HepG2 (cell line): ENCODE results near the gene USB1. TPM values are rescaled to one million over a fixed set of nuclear protein-coding genes. Genes with fewer than 3 reads are reported as not detected.

ENCODE experiments used
- ATAC-seq: fragments of 200-7000 bp; cut with Tn5 transposase; 3 replicates; pipeline ENCODE4 v1.9.1; 2020; ENCODE audit warnings: mild to moderate bottlenecking, moderate library complexity
- BruUV-seq: library from RNA; stranded (reverse); fragments of 400-500 nt; replicated peaks from 2 replicates; lab custom pipeline; 2021; lab: Mats Ljungman, UMichigan
- CTCF ChIA-PET: fragments of 300-600 bp; formaldehyde crosslinking; extraction: SDS; loops from one replicate; lab custom pipeline; 2021; ENCODE audit warnings: low total read pairs, inconsistent platforms, low intra/inter-chr PET ratio; lab: Yijun Ruan, JAX
- POLR2A ChIA-PET: fragments of 350-600 bp; sonication (Branson Sonifier 250); formaldehyde crosslinking; loops from one replicate; lab custom pipeline; 2020; ENCODE audit warnings: antibody characterized with exemption, inconsistent platforms; lab: Yijun Ruan, JAX
- DNase-seq: peaks from one replicate; pipeline ENCODE4 v3.0.0-alpha.2; 2015; ENCODE audit warnings: low spot score
- FAIRE-seq: peaks from 3 replicates; lab custom pipeline; 2011; peaks lifted over from hg19 to GRCh38; lab: Jason Lieb, UNC
- H2AFZ ChIP-seq: one replicate; pipeline ENCODE4 v1.6.1; 2011; ENCODE audit warnings: low read length, inconsistent platforms
- H3K27ac ChIP-seq: fragments of 300-600 bp; 3 replicates; pipeline ENCODE4 v1.8.0; 2011; ENCODE audit warnings: mixed run types, mild to moderate bottlenecking, mixed read lengths, low read length, inconsistent platforms; ENCODE audit not compliant: insufficient read depth; ENCODE audit errors: extremely low read length
- H3K27me3 ChIP-seq, 2 experiments: fragments of 200-600 bp in 1 of 2; 2 replicates in 1 of 2; 3 replicates in 1 of 2; pipeline versions ENCODE4 v1.6.0 to v1.8.0; 2011; ENCODE audit warnings: low read length in 2 of 2, mild to moderate bottlenecking in 2 of 2, moderate library complexity in 2 of 2, inconsistent platforms in 1 of 2; ENCODE audit not compliant: insufficient read depth in 2 of 2, control insufficient read depth in 1 of 2
- H3K36me3 ChIP-seq, 2 experiments: fragments of 200-600 bp in 1 of 2; replicated peaks in 1 of 2; 2 replicates in 1 of 2; 3 replicates in 1 of 2; pipeline versions ENCODE4 v1.5.1 to v1.8.0; 2011; ENCODE audit warnings: low read length in 2 of 2, inconsistent platforms in 1 of 2; ENCODE audit not compliant: insufficient read depth in 2 of 2, control insufficient read depth in 1 of 2
- H3K4me1 ChIP-seq: 2 replicates; pipeline ENCODE4 v1.5.1; 2012; ENCODE audit warnings: low read length, inconsistent platforms; ENCODE audit not compliant: insufficient read depth
- H3K4me2 ChIP-seq: 2 replicates; pipeline ENCODE4 v1.6.0; 2011; ENCODE audit warnings: low read depth, low read length, inconsistent platforms
- H3K4me3 ChIP-seq, 3 experiments: fragments of 200-600 bp in 1 of 3; sonication (generic), shearing (Covaris generic) in 1 of 3; replicated peaks in 1 of 3; 2 replicates each; pipeline ENCODE4 v1.5.1; 2011 to 2016; ENCODE audit warnings: low read length in 3 of 3, inconsistent platforms in 2 of 3, low read depth in 2 of 3, mild to moderate bottlenecking in 2 of 3, control low read depth in 1 of 3, mixed read lengths in 1 of 3; ENCODE audit not compliant: insufficient read depth in 1 of 3
- H3K79me2 ChIP-seq: one replicate; pipeline ENCODE4 v1.6.1; 2011; ENCODE audit warnings: low read length, inconsistent platforms; ENCODE audit not compliant: insufficient read depth
- H3K9ac ChIP-seq: 2 replicates; pipeline ENCODE4 v1.6.0; 2011; ENCODE audit warnings: mild to moderate bottlenecking, low read depth, low read length, inconsistent platforms; ENCODE audit not compliant: insufficient read depth
- H3K9me3 ChIP-seq: 2 replicates; pipeline ENCODE4 v1.5.1; 2012; ENCODE audit warnings: mild to moderate bottlenecking, low read length
- H4K20me1 ChIP-seq: 2 replicates; pipeline ENCODE4 v1.6.0; 2011; ENCODE audit warnings: inconsistent platforms, mild to moderate bottlenecking, low read length, moderate library complexity; ENCODE audit not compliant: insufficient read depth
- AKNA ChIP-seq: sonication (generic); formaldehyde crosslinking; IDR thresholded peaks from 2 replicates; pipeline ENCODE4 v1.4.0; 2020; ENCODE audit warnings: missing genetic modification reagents, borderline replicate concordance
- CBX5 ChIP-seq: sonication (generic); formaldehyde crosslinking; IDR thresholded peaks from 2 replicates; pipeline ENCODE4 v1.4.0; 2020; ENCODE audit warnings: missing genetic modification reagents, borderline replicate concordance
- GZF1 ChIP-seq: sonication (generic); formaldehyde crosslinking; IDR thresholded peaks from 2 replicates; pipeline ENCODE4 v1.5.1; 2020; ENCODE audit warnings: mild to moderate bottlenecking, missing genetic modification reagents
- JDP2 ChIP-seq: sonication (generic); formaldehyde crosslinking; IDR thresholded peaks from 2 replicates; pipeline ENCODE4 v1.8.1; 2022; ENCODE audit warnings: missing genetic modification reagents, borderline replicate concordance
- MED1 ChIP-seq: sonication (generic); formaldehyde crosslinking; IDR thresholded peaks from 2 replicates; pipeline ENCODE4 v1.4.0; 2020; ENCODE audit warnings: missing genetic modification reagents
- MTA1 ChIP-seq: sonication (generic); formaldehyde crosslinking; IDR thresholded peaks from 2 replicates; pipeline ENCODE4 v1.4.0; 2020; ENCODE audit warnings: missing genetic modification reagents, mild to moderate bottlenecking, borderline replicate concordance
- MYNN ChIP-seq: sonication (generic); formaldehyde crosslinking; IDR thresholded peaks from 2 replicates; pipeline ENCODE4 v1.4.0; 2020; ENCODE audit warnings: mild to moderate bottlenecking, low read depth, missing genetic modification reagents
- NCOA1 ChIP-seq: sonication (generic); formaldehyde crosslinking; IDR thresholded peaks from 2 replicates; pipeline ENCODE4 v1.9.0; 2021; ENCODE audit warnings: missing genetic modification reagents
- RNF2 ChIP-seq: fragments of 450-650 bp; conservative IDR thresholded peaks from 2 replicates; pipeline ENCODE4 v1.6.1; 2016; ENCODE audit warnings: low read depth
- ZC3H13 ChIP-seq: sonication (generic); formaldehyde crosslinking; IDR thresholded peaks from 2 replicates; pipeline ENCODE4 v1.8.1; 2023; ENCODE audit warnings: mild to moderate bottlenecking, missing genetic modification reagents, moderate library complexity
- ZFP36L2 ChIP-seq: sonication (generic); formaldehyde crosslinking; IDR thresholded peaks from 2 replicates; pipeline ENCODE4 v1.4.0; 2020; ENCODE audit warnings: missing genetic modification reagents
- ZHX1 ChIP-seq: sonication (generic); formaldehyde crosslinking; IDR thresholded peaks from 2 replicates; pipeline ENCODE4 v1.8.1; 2022; ENCODE audit warnings: low read depth, mild to moderate bottlenecking, missing genetic modification reagents
- ZNF317 ChIP-seq: sonication (generic); formaldehyde crosslinking; IDR thresholded peaks from 2 replicates; pipeline ENCODE4 v1.5.0; 2020; ENCODE audit warnings: mild to moderate bottlenecking, missing genetic modification reagents
- ZSCAN22 ChIP-seq: sonication (generic); formaldehyde crosslinking; IDR thresholded peaks from 2 replicates; pipeline ENCODE4 v1.4.0; 2020; ENCODE audit warnings: mild to moderate bottlenecking, missing genetic modification reagents
- ZSCAN25 ChIP-seq: sonication (generic); formaldehyde crosslinking; IDR thresholded peaks from 2 replicates; pipeline ENCODE4 v1.8.0; 2022; ENCODE audit warnings: mild to moderate bottlenecking, missing genetic modification reagents
- WGBS: methylation state at CpG from one replicate; pipeline ENCODE4 v1.1.6; 2017; ENCODE audit warnings: low lambda C conversion rate; 5-methylcytosine and 5-hydroxymethylcytosine counted together
- in situ Hi-C: cut with HindIII; loops from 2 replicates; pipeline ENCODE4 v1.10.0; 2017; ENCODE audit warnings: low pct_unique_long_range_greater_than_20kb; ENCODE audit not compliant: extremely low pct_ligation_motif_present
- intact Hi-C: fragments of 100-400 bp; cut with micrococcal nuclease; formaldehyde crosslinking; loops from one replicate; pipeline ENCODE4 v1.10.0; 2022; ENCODE audit not compliant: unreplicated experiment
- polyA plus RNA-seq, 8 experiments: library from polyadenylated mRNA; depleted of rRNA in 3 of 8; stranded (reverse) in 7 of 8; unstranded in 1 of 8; fragments of >200 nt; fragmentation: Illumina TruSeq in 4 of 8; extraction: Trizol in 4 of 8; gene quantifications; 2 replicates each; pipeline versions ENCODE4 v1.2.1 to v1.2.3, GENCODE V29; 2011 to 2016; ENCODE audit warnings: low read depth in 4 of 8, missing spikeins in 1 of 8, mixed read lengths in 1 of 8; ENCODE audit not compliant: insufficient read depth in 1 of 8
- total RNA-seq, 5 experiments: library from RNA; depleted of rRNA; stranded (reverse); fragments of >200 nt; fragmentation: Illumina TruSeq; extraction: Trizol; gene quantifications; 2 replicates each; pipeline ENCODE4 v1.2.3, GENCODE V29; 2016; ENCODE audit warnings: low read depth in 1 of 5

USB1 gene
- total and polyA plus RNA-seq, 2 of the 13 experiments (the other 11 are each of a cell fraction or from before 2014, with no cell fraction given): 16.7 to 65.4 TPM

GRCh38 chr16:57991551-57992059 lies 9.6 kb upstream of the USB1 start:
- no peaks in the 10 kb centered on the region for H3K9me3 ChIP-seq
- in situ Hi-C loops: no loop called here

GRCh38 chr16:57992084-57992483 lies 9.1 kb upstream of the USB1 start:
- no peak for FAIRE-seq
- intact Hi-C loops: no loop called here
- WGBS: 77% methylated on average over 6 of the region's 6 CpGs
- TF ChIP-seq AKNA (CRISPR knock-in tag) (no peak), ZNF317 (no peak), MTA1 (CRISPR knock-in tag) (no peak), ZHX1 (no peak), ZC3H13 (CRISPR knock-in tag) (no peak), RNF2 (no peak), CBX5 (CRISPR knock-in tag) (no peak), MED1 (CRISPR knock-in tag) (no peak)

More at GRCh38 chr16:57991551-57992059, 9.6 kb upstream of the USB1 start:
- Histone ChIP-seq H4K20me1 (no peaks in the 10 kb centered on the region), H3K27me3 (peaks cover 2 to 18% of the 10 kb centered on the region in 2 experiments; a peak in 2 of 5 replicates), H3K9ac (no peak overlapping the region), H3K79me2 (no peaks in the 10 kb centered on the region), H2AFZ (no peak overlapping the region), H3K36me3 (peaks cover 4 to 10% of the 10 kb centered on the region in 2 experiments; a peak in 3 of 5 replicates), H3K4me3 (no peak overlapping the region), H3K27ac (no peak overlapping the region), H3K4me2 (no peak overlapping the region), H3K4me1 (no peaks in the 10 kb centered on the region)
- FAIRE-seq (no peak), DNase-seq (no peak), ATAC-seq (peak; percentile 18)
- WGBS: 31% methylated on average over 10 of the region's 11 CpGs
- BruUV-seq: no TSS peak
- CTCF ChIA-PET: no interaction called here
- intact Hi-C loops: no loop called here
- TF ChIP-seq NCOA1 (CRISPR knock-in tag): no peak
- TF ChIP-seq ZSCAN25 (CRISPR knock-in tag): no peak
- no peak for TF ChIP-seq GZF1 (CRISPR knock-in tag)
- no peak for TF ChIP-seq JDP2 (CRISPR knock-in tag)
- TF ChIP-seq ZFP36L2 (CRISPR knock-in tag): no peak
- no peak for TF ChIP-seq MYNN (CRISPR knock-in tag)
- TF ChIP-seq ZSCAN22 (CRISPR knock-in tag): no peak
- POLR2A ChIA-PET: interaction anchor here (0.9 to 1.3 kb wide), 2 partner anchors 10 to 75 kb away, joined by 3 read pairs; partner anchors contain the start of gene USB1

More at GRCh38 chr16:57992084-57992483, 9.1 kb upstream of the USB1 start:
- Histone ChIP-seq H3K36me3 (peaks cover 7 to 14% of the 10 kb centered on the region in 2 experiments; a peak in 4 of 5 replicates), H3K4me1 (no peaks in the 10 kb centered on the region), H3K9me3 (no peaks in the 10 kb centered on the region), H2AFZ (no peak overlapping the region), H3K79me2 (no peaks in the 10 kb centered on the region), H3K4me2 (no peak overlapping the region), H3K27ac (no peak overlapping the region), H3K9ac (no peak overlapping the region), H3K4me3 (no peak overlapping the region), H4K20me1 (no peaks in the 10 kb centered on the region), H3K27me3 (peaks cover 2 to 14% of the 10 kb centered on the region in 2 experiments; a peak in 2 of 5 replicates)
- no peak for DNase-seq
- ATAC-seq: peak; percentile 7; the same call in 2 of the 3 replicates
- ChIA-PET CTCF (no interaction called here), POLR2A (interaction anchor here (0.9 to 1.3 kb wide), 2 partner anchors 10 to 76 kb away, joined by 3 read pairs; partner anchors contain the start of gene USB1)
- no TSS peak for BruUV-seq
- in situ Hi-C loops: no loop called here
